Natural killer cell (primary cell): Measurements from ENCODE around the gene FHL3. TPM values are rescaled to one million over a fixed set of nuclear protein-coding genes. Genes with fewer than 3 reads are reported as not detected.
"Not testable (repeated sequence)": the region's sequence is repeated elsewhere in the genome, so short reads cannot be mapped to it uniquely, and the experiment has no call there.

ENCODE experiments used
- ATAC-seq, 3 donors: fragments of 150-1000 bp in 2 of 3; fragments of 200-7000 bp in 1 of 3; cut with Tn5 transposase; 1 replicate in 1 of 3; 2 replicates in 2 of 3; pipeline ENCODE4 v1.10.0; 2021; ENCODE audit warnings: mild to moderate bottlenecking in 2 of 3, moderate library complexity in 2 of 3
- DNase-seq, 2 donors: peaks; one replicate each; pipeline versions ENCODE4 v3.0.0 to v3.0.0-alpha.2; 2013 to 2021; ENCODE audit warnings: mixed read lengths in 1 of 2
- H3K27ac ChIP-seq: one replicate; pipeline ENCODE4 v1.5.1; 2013; ENCODE audit warnings: mild to moderate bottlenecking, low read length
- H3K27me3 ChIP-seq: one replicate; pipeline ENCODE4 v1.6.1; 2013; ENCODE audit warnings: low read length; ENCODE audit not compliant: control insufficient read depth, insufficient read depth
- H3K36me3 ChIP-seq: one replicate; pipeline ENCODE4 v1.6.1; 2013; ENCODE audit warnings: low read length; ENCODE audit not compliant: control insufficient read depth, insufficient read depth
- H3K4me1 ChIP-seq: one replicate; pipeline ENCODE4 v1.6.1; 2013; ENCODE audit warnings: low read length; ENCODE audit not compliant: control insufficient read depth, insufficient read depth
- H3K4me3 ChIP-seq: one replicate; pipeline ENCODE4 v1.5.1; 2013; ENCODE audit warnings: low read length
- H3K9me3 ChIP-seq: one replicate; pipeline ENCODE4 v1.6.1; 2013; ENCODE audit warnings: low read length; ENCODE audit not compliant: control insufficient read depth, insufficient read depth
- H3K27ac Mint-ChIP-seq, 2 donors: one replicate each; pipeline ENCODE4 v1.8.0; 2022; ENCODE audit warnings: mild to moderate bottlenecking in 2 of 2, mixed read lengths in 2 of 2, moderate library complexity in 1 of 2
- H3K27me3 Mint-ChIP-seq, 2 donors: one replicate each; pipeline ENCODE4 v1.8.0; 2022; ENCODE audit warnings: low read depth in 2 of 2, mixed read lengths in 2 of 2
- H3K36me3 Mint-ChIP-seq: one replicate; pipeline ENCODE4 v1.8.0; 2022; ENCODE audit warnings: mixed read lengths
- H3K4me1 Mint-ChIP-seq, 2 donors: one replicate each; pipeline ENCODE4 v1.8.0; 2022; ENCODE audit warnings: mixed read lengths in 2 of 2
- H3K4me3 Mint-ChIP-seq: one replicate; pipeline ENCODE4 v1.8.0; 2022; ENCODE audit warnings: mild to moderate bottlenecking, moderate library complexity, mixed read lengths
- H3K9me3 Mint-ChIP-seq, 2 donors: one replicate each; pipeline ENCODE4 v1.8.0; 2022; ENCODE audit warnings: mixed read lengths in 2 of 2
- WGBS: methylation state at CpG from one replicate; pipeline ENCODE4 v1.1.7; 2013; ENCODE audit warnings: missing lambda C conversion rate; ENCODE audit not compliant: insufficient coverage; 5-methylcytosine and 5-hydroxymethylcytosine counted together
- intact Hi-C: fragments of 100-400 bp; cut with micrococcal nuclease; formaldehyde crosslinking; loops from one replicate; pipeline ENCODE4 v1.14.2; 2022
- total RNA-seq, 4 donors: library from RNA; stranded (reverse); fragments of 120-200 nt in 1 of 4; gene quantifications; one replicate each; pipeline versions ENCODE4 v1.2.3 to v1.2.4, GENCODE V29; 2013 to 2022
- TF ChIP-seq, protein P1 (sequence below): fragments of 200-600 bp; IDR thresholded peaks from one replicate; pipeline ENCODE4 v1.8.0; 2022; ENCODE audit warnings: antibody characterized with exemption

FHL3 gene
- total RNA-seq, 3 donors from 2014 or later (not counting 1 experiment from before 2014, with no cell fraction given), result 49.3 to 82.6 (median 53.6) TPM

DNA sequence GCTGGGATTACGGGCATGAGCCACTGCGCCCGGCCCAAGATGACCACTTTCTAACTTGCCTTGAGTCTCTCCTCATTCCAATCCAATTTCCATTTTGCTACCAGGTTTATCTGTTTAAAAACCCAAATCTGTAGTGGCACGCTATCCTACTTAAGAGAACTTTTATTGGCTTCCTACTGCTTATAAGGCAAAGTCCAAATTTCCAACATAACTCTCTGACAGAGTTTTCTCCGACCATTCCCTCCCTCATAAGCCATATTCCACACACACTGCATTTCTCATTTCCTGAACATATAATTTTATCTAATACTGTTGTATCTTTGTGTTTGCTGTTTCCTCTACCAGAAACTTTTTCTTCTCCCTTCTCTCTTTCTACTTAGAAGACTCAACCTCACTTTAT is 30.7 kb downstream of the FHL3 start:
- DNase-seq (no peak), ATAC-seq (no peak)
- no peak overlapping the region for H3K4me3 Mint-ChIP-seq
- no peaks in the 10 kb centered on the region for H3K4me1 ChIP-seq
- H3K36me3 ChIP-seq, result peaks cover 47% of the 10 kb centered on the region
- peaks cover 43% of the 10 kb centered on the region for H3K36me3 Mint-ChIP-seq
- TF ChIP-seq, protein P1, sequence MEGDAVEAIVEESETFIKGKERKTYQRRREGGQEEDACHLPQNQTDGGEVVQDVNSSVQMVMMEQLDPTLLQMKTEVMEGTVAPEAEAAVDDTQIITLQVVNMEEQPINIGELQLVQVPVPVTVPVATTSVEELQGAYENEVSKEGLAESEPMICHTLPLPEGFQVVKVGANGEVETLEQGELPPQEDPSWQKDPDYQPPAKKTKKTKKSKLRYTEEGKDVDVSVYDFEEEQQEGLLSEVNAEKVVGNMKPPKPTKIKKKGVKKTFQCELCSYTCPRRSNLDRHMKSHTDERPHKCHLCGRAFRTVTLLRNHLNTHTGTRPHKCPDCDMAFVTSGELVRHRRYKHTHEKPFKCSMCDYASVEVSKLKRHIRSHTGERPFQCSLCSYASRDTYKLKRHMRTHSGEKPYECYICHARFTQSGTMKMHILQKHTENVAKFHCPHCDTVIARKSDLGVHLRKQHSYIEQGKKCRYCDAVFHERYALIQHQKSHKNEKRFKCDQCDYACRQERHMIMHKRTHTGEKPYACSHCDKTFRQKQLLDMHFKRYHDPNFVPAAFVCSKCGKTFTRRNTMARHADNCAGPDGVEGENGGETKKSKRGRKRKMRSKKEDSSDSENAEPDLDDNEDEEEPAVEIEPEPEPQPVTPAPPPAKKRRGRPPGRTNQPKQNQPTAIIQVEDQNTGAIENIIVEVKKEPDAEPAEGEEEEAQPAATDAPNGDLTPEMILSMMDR, result no peak
- no peak overlapping the region for H3K27ac ChIP-seq
- H3K27me3 ChIP-seq, result no peaks in the 10 kb centered on the region
- intact Hi-C loops, result no loop called here
- peak overlapping the region; percentile 21 to 26 for H3K27ac Mint-ChIP-seq
- H3K4me3 ChIP-seq, result no peak overlapping the region
- H3K9me3 Mint-ChIP-seq, result no peaks in the 10 kb centered on the region
- H3K4me1 Mint-ChIP-seq, result peaks cover 13 to 14% of the 10 kb centered on the region in 2 donors
- H3K27me3 Mint-ChIP-seq, result no peaks in the 10 kb centered on the region
- WGBS, result over 99% methylated on average over 5 of the region's 5 CpGs
- no peaks in the 10 kb centered on the region for H3K9me3 ChIP-seq

DNA sequence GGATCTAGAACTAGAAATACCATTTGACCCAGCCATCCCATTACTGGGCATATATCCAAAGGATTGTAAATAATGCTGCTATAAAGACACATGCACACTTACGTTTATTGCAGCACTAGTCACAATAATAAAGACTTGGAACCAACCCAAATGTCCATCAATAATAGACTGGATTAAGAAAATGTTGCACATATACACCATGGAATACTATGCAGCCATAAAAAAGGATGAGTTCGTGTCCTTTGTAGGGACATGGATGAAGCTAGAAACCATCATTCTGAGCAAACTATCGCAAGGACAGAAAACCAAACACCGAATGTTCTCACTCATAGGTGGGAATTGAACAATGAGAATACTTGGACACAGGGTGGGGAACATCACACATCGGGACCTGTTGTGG is 31.6 kb downstream of the FHL3 start:
- DNase-seq, intact Hi-C loops, H3K9me3 ChIP-seq, H3K4me3 Mint-ChIP-seq, H3K27me3 Mint-ChIP-seq, H3K4me3 ChIP-seq, H3K9me3 Mint-ChIP-seq, H3K4me1 ChIP-seq, H3K27me3 ChIP-seq, H3K27ac ChIP-seq, ATAC-seq, H3K27ac Mint-ChIP-seq: not testable (repeated sequence)
- WGBS, result 97% methylated on average over 3 of the region's 5 CpGs
- H3K36me3 ChIP-seq, result peaks cover 47% of the 10 kb centered on the region
- H3K4me1 Mint-ChIP-seq, result peaks cover 13 to 14% of the 10 kb centered on the region in 2 donors
- peaks cover 47% of the 10 kb centered on the region for H3K36me3 Mint-ChIP-seq

DNA sequence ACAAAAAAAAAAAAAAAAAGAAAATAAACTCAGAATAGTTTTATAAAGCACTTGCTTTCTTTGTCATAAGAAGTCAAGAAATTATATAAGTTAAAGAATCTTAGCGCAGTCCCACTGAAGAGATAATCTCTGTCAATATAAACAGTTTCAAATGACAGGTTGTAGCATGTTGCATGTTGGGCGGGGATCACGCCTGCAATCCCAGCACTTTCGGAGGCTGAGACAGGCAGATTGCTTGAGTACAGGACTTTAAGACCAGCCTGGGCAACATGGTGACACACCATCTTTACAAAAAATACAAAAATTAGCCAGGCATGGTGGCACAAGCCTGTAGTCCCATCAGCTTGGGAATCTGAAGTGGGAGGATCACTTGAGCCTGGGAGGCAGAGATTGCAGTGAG is 40.0 kb downstream of the FHL3 start:
- TF ChIP-seq, protein P1, result no peak
- Mint-ChIP-seq H3K36me3 (peaks cover 26% of the 10 kb centered on the region), H3K4me1 (no peaks in the 10 kb centered on the region), H3K9me3 (no peaks in the 10 kb centered on the region), H3K4me3 (no peak overlapping the region), H3K27me3 (no peaks in the 10 kb centered on the region), H3K27ac (no peak overlapping the region)
- no peaks in the 10 kb centered on the region for H3K4me1 ChIP-seq
- no peak overlapping the region for H3K4me3 ChIP-seq
- H3K27ac ChIP-seq, result no peak overlapping the region
- no peaks in the 10 kb centered on the region for H3K9me3 ChIP-seq
- ATAC-seq, result no peak
- H3K27me3 ChIP-seq, result no peaks in the 10 kb centered on the region
- peaks cover 50% of the 10 kb centered on the region for H3K36me3 ChIP-seq
- 95% methylated on average over 4 of the region's 4 CpGs for WGBS
- intact Hi-C loops, result no loop called here
- DNase-seq, result no peak

DNA sequence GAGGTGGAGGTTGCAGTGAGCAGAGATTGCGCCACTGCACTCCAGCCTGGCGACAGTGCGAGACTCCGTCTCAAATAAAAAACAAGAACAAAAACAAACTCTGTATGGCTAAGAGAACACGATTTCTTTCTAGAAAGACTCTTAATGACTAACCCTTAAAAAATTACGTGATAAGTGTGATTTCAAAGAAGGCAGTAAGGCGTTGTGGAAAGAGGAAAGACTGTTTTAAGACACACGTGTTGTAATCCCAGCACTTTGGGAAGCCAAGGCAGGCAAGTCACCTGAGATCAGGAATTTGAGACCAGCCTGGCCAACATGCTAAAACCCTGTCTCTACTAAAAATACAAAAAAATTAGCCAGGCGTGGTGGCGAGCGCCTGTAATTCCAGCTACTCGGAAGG is 41.2 kb downstream of the FHL3 start:
- H3K36me3 Mint-ChIP-seq, result peaks cover 23% of the 10 kb centered on the region
- H3K4me1 ChIP-seq, H3K9me3 ChIP-seq, H3K27me3 Mint-ChIP-seq, H3K27me3 ChIP-seq, H3K4me1 Mint-ChIP-seq, DNase-seq, ATAC-seq, H3K4me3 ChIP-seq, H3K9me3 Mint-ChIP-seq, intact Hi-C loops, H3K4me3 Mint-ChIP-seq, H3K27ac Mint-ChIP-seq, H3K27ac ChIP-seq: not testable (repeated sequence)
- 94% methylated on average over 12 of the region's 12 CpGs for WGBS
- peaks cover 52% of the 10 kb centered on the region for H3K36me3 ChIP-seq
